RKO (cell line): ENCODE results near the gene LCN6.
A peak's percentile ranks its signal among the peaks of the same experiment; 100 is the strongest.
"Not testable (repeated sequence)": the region's sequence is repeated elsewhere in the genome, so short reads cannot be mapped to it uniquely, and the experiment has no call there.

Experiments used
- DNase-seq: peaks from one replicate; pipeline ENCODE4 v3.0.0-alpha.2; 2016; ENCODE audit warnings: low spot score

Gene LCN6

DNA sequence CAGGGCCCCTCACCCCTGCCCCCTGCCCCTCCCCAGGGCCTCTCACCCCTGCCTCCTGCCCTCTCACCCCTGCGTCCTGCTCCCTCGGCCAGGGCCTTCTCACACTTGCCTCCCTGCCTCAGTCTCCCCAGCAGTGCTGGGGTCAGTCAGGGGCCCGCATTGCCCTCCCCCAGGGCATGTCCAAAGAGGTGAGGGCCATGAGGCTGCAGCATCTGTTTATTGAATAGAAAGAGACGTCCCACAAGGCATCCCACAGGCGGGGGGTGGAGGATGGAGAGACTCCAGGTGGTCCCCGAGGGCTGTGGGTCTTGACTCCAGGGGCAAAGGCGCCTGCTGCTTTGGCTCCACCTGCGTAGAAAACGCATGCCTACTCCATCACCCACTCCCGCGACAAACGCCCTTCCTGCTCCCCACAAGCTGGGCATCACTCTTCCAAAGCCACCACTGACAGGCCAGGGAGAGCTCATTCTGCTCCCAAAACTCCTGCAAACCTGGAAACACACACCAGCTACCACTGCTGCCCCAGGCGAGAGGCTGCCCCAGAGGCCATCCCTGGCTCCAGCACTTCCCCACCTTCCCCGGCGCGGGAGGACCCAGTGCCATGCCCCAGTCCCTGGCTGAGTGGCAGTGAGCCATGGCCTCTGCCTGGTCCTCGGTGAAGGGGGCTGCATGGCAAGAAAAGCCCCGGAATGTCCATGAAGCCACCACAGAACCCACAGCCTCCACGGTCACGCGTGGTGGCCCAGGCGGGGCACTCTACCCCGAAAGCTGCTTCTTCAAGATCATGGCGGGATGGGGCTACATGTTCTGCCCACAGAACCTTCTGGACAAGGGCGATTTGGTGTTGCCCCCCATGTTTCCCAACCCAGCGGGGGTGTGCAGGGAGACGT lies 11.4 kb upstream of the LCN6 start:
- DNase-seq: no peak

DNA sequence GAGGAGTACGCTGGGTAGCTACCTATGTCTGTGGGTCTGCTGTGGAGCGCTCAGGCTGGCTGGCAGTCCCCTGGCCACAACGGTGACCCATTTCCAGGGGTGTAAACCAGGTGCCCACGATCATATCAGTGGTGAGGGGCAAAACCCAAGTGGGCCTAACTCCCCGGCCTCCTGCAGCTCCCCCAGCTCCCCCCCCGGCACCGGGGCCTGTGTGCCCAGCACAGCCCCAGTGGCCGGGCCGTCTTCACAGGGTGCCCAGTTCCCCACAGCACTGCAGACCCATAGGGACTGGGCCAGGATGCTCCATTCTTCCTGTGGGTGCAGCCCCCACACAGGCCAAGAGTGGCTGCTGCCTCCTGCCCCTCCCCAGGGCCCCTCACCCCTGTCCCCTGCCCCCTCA lies 10.7 kb upstream of the LCN6 start:
- DNase-seq: no peak

DNA sequence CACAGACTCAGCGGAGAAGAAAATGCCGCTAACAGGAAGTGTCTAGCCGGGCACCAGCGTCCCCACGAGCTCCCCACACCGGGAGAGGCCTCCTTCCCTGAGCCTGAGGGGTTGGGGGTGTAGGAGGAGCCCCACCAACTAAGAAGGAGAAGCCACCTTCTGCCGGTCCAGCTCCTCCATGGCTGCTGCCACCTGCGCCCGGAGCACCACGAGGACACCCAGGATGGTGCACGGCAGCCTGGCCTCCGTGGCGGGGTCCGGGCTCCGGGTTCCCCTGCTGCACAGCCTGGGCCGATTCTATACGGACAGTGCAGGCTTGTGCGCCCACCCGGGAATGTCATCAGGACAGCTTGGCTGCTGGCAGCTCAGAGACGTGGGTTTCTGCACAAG lies 9.4 kb upstream of the LCN6 start:
- DNase-seq: no peak

DNA sequence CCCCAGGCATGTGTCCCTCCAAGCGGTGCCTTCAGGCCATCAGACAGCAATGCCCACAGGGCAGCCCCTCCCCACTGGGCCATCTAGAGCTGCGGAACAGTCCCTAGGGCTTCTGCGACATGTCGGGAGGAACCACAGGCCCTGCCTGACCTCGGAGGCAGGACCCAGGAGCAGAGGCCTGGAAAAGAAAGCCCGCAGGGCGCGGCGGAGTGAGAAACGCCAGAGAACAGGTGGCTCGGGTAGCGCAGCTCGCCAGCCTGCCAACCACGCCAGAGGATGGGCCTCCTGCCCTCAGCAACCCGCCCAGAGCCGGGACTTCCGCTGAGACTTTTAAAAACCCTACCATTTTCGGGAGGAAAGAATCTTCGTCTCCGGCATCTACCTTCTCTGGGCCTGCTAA lies 9.0 kb upstream of the LCN6 start:
- no peak for DNase-seq

GRCh38 chr9:136756836-136757235 lies 8.5 kb upstream of the LCN6 start:
- no peak for DNase-seq

GRCh38 chr9:136756134-136756438 lies 7.8 kb upstream of the LCN6 start:
- DNase-seq: no peak

GRCh38 chr9:136755302-136756133 lies 7.2 kb upstream of the LCN6 start:
- not testable (repeated sequence) for DNase-seq

- no peak for DNase-seq
Observed at GRCh38 chr9:136754626-136755301, 6.4 kb upstream of the LCN6 start.

- DNase-seq: no peak
Observed at GRCh38 chr9:136754059-136754572, 5.8 kb upstream of the LCN6 start.

- DNase-seq: no peak
Observed at GRCh38 chr9:136753371-136754058, 5.2 kb upstream of the LCN6 start.

- DNase-seq: no peak
Observed at GRCh38 chr9:136751814-136752213, 3.5 kb upstream of the LCN6 start.

GRCh38 chr9:136751244-136751643 lies 2.9 kb upstream of the LCN6 start:
- no peak for DNase-seq

- peak; percentile 59 for DNase-seq
Observed at GRCh38 chr9:136750526-136750925, 2.2 kb upstream of the LCN6 start.

DNA sequence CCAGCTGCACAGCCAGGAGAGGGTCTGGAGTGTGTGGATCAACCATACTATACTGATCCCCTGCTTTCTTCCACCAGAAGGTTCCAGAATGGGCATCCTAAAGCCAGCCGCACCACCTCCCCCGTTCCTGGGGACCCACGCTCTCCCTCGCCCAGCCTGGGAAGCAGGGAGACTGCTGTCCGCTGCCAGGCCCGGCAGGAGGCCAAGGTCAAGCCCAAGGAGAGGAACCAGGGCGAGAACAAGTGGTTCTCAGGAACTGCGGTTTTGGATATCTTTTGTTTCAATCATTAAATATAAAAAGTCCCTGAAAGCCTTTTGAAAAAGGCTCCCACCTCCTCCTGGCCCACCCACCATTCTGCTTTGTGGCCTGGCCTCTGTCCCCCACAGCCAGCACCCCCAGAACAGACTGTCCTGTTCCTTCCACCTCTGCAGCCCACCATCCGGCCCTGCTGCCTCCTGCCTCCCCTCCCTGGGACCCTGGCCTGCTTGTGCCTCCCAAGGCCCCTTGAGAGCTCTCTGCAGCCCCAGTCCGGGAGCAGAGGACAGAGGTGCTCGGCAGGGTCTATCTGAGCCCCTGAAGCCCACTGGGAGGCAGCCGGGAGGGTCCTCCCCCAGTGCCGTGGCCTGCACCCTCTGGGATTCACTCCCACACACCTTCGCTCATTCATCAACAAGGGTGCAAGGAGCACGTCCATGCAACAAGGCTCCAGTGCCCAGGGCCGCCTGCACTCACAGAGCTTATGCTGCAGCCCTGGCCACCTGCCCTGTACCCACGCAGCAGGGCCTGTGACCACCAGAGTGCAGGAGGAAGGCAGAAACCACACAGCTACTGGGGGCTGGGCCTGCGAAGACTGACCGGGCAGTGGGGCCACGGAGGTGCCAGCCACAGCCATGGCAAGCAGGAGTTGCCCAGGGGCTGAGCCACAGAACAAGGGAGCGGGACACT lies 614 bp upstream of the LCN6 start:
- DNase-seq: no peak

DNA sequence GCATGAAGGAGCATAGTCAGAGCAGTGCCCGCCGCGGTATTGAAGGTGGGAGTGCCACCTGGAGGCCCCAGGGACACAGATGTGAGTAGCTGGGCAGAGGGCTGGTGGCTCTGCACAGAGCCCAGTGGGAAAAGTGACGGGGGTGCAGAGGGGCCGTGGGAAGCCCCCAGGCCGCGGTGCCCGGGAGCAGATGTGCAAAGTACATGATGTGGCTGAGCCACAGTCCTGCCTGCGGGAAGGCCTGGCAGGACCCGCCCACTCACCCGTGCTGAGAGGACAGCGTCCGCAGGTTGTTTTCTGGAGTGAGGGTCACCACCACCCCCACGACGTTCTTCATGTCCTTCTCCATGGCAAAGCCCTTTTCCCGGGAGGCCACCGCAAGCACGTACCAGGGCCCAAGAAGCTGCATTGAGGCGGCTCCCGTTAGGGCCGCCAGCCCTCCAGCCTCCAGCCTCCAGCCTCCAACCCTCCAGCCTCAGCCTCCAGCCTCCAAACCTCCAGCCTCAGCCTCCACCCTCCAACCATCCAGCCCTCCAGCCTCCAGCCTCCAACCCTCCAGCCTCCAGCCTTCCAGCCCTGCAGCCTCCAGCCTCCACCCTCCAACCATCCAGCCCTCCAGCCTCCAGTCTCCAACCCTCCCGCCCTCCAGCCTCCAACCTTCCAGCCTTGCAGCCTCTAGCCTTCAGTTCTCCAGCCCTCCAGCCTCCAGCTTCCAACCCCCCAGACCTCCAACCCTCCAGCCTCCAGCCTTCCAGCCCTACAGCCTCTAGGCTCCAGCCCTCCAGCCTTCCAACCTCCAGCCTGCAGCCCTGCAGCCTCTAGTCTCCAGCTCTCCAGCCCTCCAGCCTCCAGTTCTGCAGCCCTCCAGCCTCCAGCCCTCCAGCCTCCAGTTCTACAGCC lies 914 bp downstream of the LCN6 start:
- DNase-seq: no peak

- DNase-seq: no peak
Observed at GRCh38 chr9:136746621-136747020, 1.7 kb downstream of the LCN6 start.

DNA sequence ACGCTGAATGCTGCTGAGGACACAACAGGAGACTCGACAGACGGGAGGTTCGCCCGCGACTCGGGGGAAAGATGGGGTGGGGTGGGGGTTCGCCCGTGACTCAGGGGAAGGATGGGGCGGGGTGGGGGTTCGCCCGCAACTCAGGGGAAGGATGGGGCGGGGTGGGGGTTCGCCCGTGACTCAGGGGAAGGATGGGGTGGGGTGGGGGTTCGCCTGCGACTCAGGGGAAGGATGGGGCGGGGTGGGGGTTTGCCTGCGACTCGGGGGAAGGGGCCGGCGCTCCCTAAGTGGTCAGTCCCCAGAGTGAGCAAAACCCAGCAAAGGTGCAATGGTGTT lies 2.2 kb downstream of the LCN6 start:
- no peak for DNase-seq

GRCh38 chr9:136745389-136746154 lies 2.8 kb downstream of the LCN6 start:
- no peak for DNase-seq

- no peak for DNase-seq
Observed at GRCh38 chr9:136744773-136745172, 3.6 kb downstream of the LCN6 start.
